Loucy (cell line): ENCODE results near the gene HSF2BP.

Experiments used
- H2AFZ ChIP-seq: fragments of 200-600 bp; sonication (generic); 2 replicates; pipeline ENCODE4 v1.6.0; 2016; ENCODE audit warnings: antibody characterized with exemption, mild to moderate bottlenecking, low read length, moderate library complexity
- H3F3A ChIP-seq: fragments of 200-600 bp; 2 replicates; pipeline ENCODE4 v1.6.0; 2016; ENCODE audit warnings: antibody characterized with exemption, low read depth, mild to moderate bottlenecking
- H3K27me3 ChIP-seq: fragments of 200-600 bp; sonication (generic); 2 replicates; pipeline ENCODE4 v1.6.1; 2014; ENCODE audit warnings: low read length, mild to moderate bottlenecking; ENCODE audit not compliant: insufficient read depth, poor library complexity, severe bottlenecking
- H3K36me3 ChIP-seq: fragments of 200-600 bp; sonication (generic); 2 replicates; pipeline ENCODE4 v1.6.1; 2016; ENCODE audit warnings: low read length; ENCODE audit not compliant: insufficient read depth
- H3K4me1 ChIP-seq: fragments of 200-600 bp; sonication (generic); 2 replicates; pipeline ENCODE4 v1.5.1; 2014; ENCODE audit warnings: low read length, mild to moderate bottlenecking; ENCODE audit not compliant: insufficient read depth, poor library complexity, severe bottlenecking
- H3K4me2 ChIP-seq: fragments of 200-600 bp; sonication (generic); 2 replicates; pipeline ENCODE4 v1.6.0; 2014; ENCODE audit warnings: antibody characterized with exemption, low read length, low read depth, mild to moderate bottlenecking; ENCODE audit not compliant: poor library complexity, severe bottlenecking
- H3K4me3 ChIP-seq: fragments of 200-600 bp; sonication (generic); 2 replicates; pipeline ENCODE4 v1.5.1; 2014; ENCODE audit warnings: low read length, mild to moderate bottlenecking, mixed read lengths; ENCODE audit not compliant: poor library complexity, severe bottlenecking
- H3K79me2 ChIP-seq: fragments of 200-600 bp; sonication (generic); 2 replicates; pipeline ENCODE4 v1.6.1; 2014; ENCODE audit warnings: low read length; ENCODE audit not compliant: insufficient read depth
- H3K9ac ChIP-seq: fragments of 200-600 bp; sonication (generic); 2 replicates; pipeline ENCODE4 v1.6.0; 2014; ENCODE audit warnings: mild to moderate bottlenecking, low read depth, low read length, moderate library complexity; ENCODE audit not compliant: poor library complexity, severe bottlenecking
- H3K9me2 ChIP-seq: fragments of 200-600 bp; sonication (generic); replicated peaks from 2 replicates; pipeline ENCODE4 v1.6.1; 2016; ENCODE audit warnings: low read depth, low read length, mixed read lengths
- H3K9me3 ChIP-seq: fragments of 200-600 bp; sonication (generic); 2 replicates; pipeline ENCODE4 v1.6.1; 2014; ENCODE audit warnings: mild to moderate bottlenecking, antibody characterized with exemption, low read length, low read depth; ENCODE audit not compliant: insufficient read depth
- H4K20me1 ChIP-seq: fragments of 200-600 bp; sonication (generic); 2 replicates; pipeline ENCODE4 v1.6.0; 2014; ENCODE audit warnings: antibody characterized with exemption, low read length, mild to moderate bottlenecking; ENCODE audit not compliant: insufficient read depth, poor library complexity, severe bottlenecking
- CTCF ChIP-seq: fragments of 200-600 bp; sonication (generic); conservative IDR thresholded peaks from 2 replicates; pipeline ENCODE4 v1.5.1; 2014; ENCODE audit warnings: mild to moderate bottlenecking, antibody characterized with exemption, low read length
- EZH2phosphoT487 ChIP-seq: fragments of 200-600 bp; IDR thresholded peaks from 2 replicates; pipeline ENCODE4 v1.6.1; 2018; ENCODE audit warnings: antibody characterized with exemption, mild to moderate bottlenecking, moderate library complexity, borderline replicate concordance

Gene HSF2BP

DNA sequence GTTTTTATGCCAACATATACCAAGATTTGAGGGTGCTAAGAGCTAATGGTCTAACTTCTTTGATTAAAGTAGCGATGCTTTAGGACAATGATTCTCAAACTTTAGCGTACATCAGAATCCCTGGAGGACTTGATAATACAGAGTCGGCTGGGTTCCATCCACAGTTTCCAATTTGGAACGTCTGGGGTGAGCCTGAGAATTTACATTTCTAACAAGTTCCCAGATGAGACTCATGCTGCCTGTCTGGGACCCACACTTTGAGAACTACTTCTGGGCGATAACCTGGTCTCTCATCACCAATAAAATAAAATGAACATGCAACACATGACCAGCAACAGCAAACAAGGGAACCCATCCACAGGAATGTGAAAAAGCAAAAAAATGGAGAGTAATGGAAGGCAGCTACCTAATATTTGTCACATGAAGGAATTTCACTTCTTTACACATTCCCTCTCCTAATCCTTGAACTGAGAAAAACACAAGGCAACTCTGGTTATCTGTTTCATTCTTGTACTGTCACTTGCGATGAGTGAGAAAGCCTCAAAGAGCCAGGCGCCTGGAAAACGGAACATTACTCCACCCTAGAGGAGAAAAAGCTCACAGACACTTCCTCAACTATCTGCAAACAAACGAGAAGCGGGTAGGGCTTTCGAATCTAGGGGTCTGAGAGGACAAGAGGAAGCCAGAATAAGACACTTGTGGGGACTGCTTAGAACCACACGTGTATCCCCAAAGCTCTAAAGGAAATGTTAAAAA lies 14.0 kb downstream of the HSF2BP start:
- no peak overlapping the region for H3K9ac ChIP-seq

DNA sequence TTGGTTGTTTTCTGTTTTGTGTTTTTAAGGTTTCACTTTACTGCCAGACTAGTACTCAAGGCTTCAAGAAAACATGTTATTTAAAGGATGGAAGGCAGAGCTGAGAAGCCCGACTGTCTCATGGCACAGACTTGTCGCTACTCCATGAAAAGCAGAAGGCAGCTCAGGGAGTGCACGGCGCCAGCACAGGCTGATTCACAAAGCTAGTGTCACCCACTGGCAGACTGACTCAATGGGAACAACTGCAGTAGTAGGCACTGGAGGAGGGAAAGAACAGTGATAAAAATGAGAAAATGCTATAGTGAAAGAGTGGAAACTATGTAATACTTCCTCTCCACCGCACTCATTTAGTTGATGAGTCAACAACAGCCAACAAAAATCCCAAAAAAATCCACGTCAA lies 14.7 kb downstream of the HSF2BP start:
- Histone ChIP-seq H4K20me1 (no peaks in the 10 kb centered on the region), H3K9ac (no peak overlapping the region), H3K4me1 (peaks cover 10% of the 10 kb centered on the region), H2AFZ (no peak overlapping the region), H3K79me2 (no peaks in the 10 kb centered on the region), H3K9me3 (no peaks in the 10 kb centered on the region), H3K4me2 (no peak overlapping the region), H3K4me3 (no peak overlapping the region), H3K9me2 (no peaks in the 10 kb centered on the region), H3K36me3 (no peaks in the 10 kb centered on the region), H3F3A (no peaks in the 10 kb centered on the region), H3K27me3 (no peaks in the 10 kb centered on the region)
- TF ChIP-seq CTCF: no peak
- TF ChIP-seq EZH2phosphoT487: no peak

More for the DNA sequence above, 14.0 kb downstream of the HSF2BP start:
- H3K79me2 ChIP-seq: no peaks in the 10 kb centered on the region
- no peaks in the 10 kb centered on the region for H3F3A ChIP-seq
- H3K27me3 ChIP-seq: no peaks in the 10 kb centered on the region
- no peak overlapping the region for H2AFZ ChIP-seq
- no peak overlapping the region for H3K4me2 ChIP-seq
- TF ChIP-seq EZH2phosphoT487 (no peak), CTCF (peak; percentile 31)
- no peaks in the 10 kb centered on the region for H4K20me1 ChIP-seq
- H3K4me1 ChIP-seq: peaks cover 10% of the 10 kb centered on the region
- no peaks in the 10 kb centered on the region for H3K36me3 ChIP-seq
- H3K4me3 ChIP-seq: no peak overlapping the region
- H3K9me3 ChIP-seq: no peaks in the 10 kb centered on the region
- no peaks in the 10 kb centered on the region for H3K9me2 ChIP-seq

DNA sequence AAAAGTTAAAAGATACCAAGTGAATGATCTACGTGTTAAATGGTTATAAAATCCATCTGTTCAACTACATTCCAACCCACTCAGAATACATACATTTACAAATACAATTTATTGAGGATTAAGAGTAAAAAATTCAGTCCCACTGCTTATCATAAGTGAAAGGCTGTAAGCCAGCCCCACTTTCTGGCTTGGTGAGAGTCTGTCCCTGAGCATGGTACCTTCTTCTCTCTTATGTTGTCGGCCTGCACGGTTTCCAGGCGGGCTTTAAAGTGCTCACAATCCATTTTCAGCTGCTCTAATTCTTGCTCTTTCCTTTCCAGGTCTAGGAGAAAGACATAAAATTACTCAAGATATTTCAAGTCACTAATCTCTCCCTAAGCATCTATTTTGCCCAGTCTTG lies 15.2 kb downstream of the HSF2BP start:
- H3K9me3 ChIP-seq: no peaks in the 10 kb centered on the region
- peaks cover 10% of the 10 kb centered on the region for H3K4me1 ChIP-seq
- TF ChIP-seq EZH2phosphoT487 (no peak), CTCF (no peak)
- H3K4me2 ChIP-seq: no peak overlapping the region
- H3K9ac ChIP-seq: no peak overlapping the region
- H3K9me2 ChIP-seq: no peaks in the 10 kb centered on the region
- no peaks in the 10 kb centered on the region for H3K36me3 ChIP-seq
- H3K27me3 ChIP-seq: no peaks in the 10 kb centered on the region
- H4K20me1 ChIP-seq: no peaks in the 10 kb centered on the region
- no peak overlapping the region for H2AFZ ChIP-seq
- H3F3A ChIP-seq: no peaks in the 10 kb centered on the region
- H3K79me2 ChIP-seq: no peaks in the 10 kb centered on the region
- no peak overlapping the region for H3K4me3 ChIP-seq
